A549 (cell line): ENCODE results near the gene CSTA.

Experiments used
- CHD4 ChIP-seq: fragments of 200-600 bp; sonication (generic); IDR thresholded peaks from 2 replicates; pipeline ENCODE4 v1.6.1; 2016; ENCODE audit warnings: antibody characterized with exemption, mild to moderate bottlenecking, borderline replicate concordance
- CTCF ChIP-seq: fragments of >200 bp; sonication (Bioruptor Twin); formaldehyde crosslinking; IDR thresholded peaks from 3 replicates; pipeline ENCODE4 v1.5.1; 2016
- EP300 ChIP-seq, 2 experiments: fragments of >200 bp; sonication (Bioruptor Twin); formaldehyde crosslinking; IDR thresholded peaks; 2 replicates in 1 of 2; 3 replicates in 1 of 2; pipeline ENCODE4 v1.6.1; 2016 to 2017
- FOSL2 ChIP-seq, 2 experiments: fragments of 450-650 bp in 1 of 2; fragments of >200 bp in 1 of 2; sonication (Bioruptor Twin) in 1 of 2; formaldehyde crosslinking; IDR thresholded peaks; 2 replicates each; pipeline versions ENCODE4 v1.5.0 to v1.6.1; 2016 to 2020; ENCODE audit warnings: mild to moderate bottlenecking in 1 of 2, moderate library complexity in 1 of 2
- MAX ChIP-seq: IDR thresholded peaks from 2 replicates; pipeline ENCODE4 v1.6.1; 2012
- POLR2A ChIP-seq: IDR thresholded peaks from 2 replicates; pipeline ENCODE4 v1.6.1; 2012; ENCODE audit warnings: mild to moderate bottlenecking, low read length
- POLR2AphosphoS2 ChIP-seq: conservative IDR thresholded peaks from 2 replicates; pipeline ENCODE4 v1.6.1; 2012; ENCODE audit warnings: low read length, improper control_type of control experiment, inconsistent platforms
- SMC3 ChIP-seq: fragments of >200 bp; sonication (Bioruptor Twin); formaldehyde crosslinking; IDR thresholded peaks from 3 replicates; pipeline ENCODE4 v1.6.1; 2018; ENCODE audit warnings: inconsistent platforms

GRCh38 chr3:122318620-122319019, 6.4 kb upstream of the CSTA start:
- no peak for TF ChIP-seq SMC3
- TF ChIP-seq CTCF, result no peak
- TF ChIP-seq FOSL2 (IDR thresholded peaks at IDR 0.05), result no peak
- no peak for TF ChIP-seq FOSL2 (CRISPR knock-in tag; IDR thresholded peaks at IDR 0.05)
- no peak for TF ChIP-seq POLR2AphosphoS2
- TF ChIP-seq EP300 (IDR thresholded peaks at IDR 0.05), result no peak
- no peak for TF ChIP-seq CHD4
- TF ChIP-seq MAX, result no peak
- TF ChIP-seq POLR2A, result no peak
